B cell (primary cell): ENCODE measurements around the gene GSTP1. TPM values are rescaled to one million over a fixed set of nuclear protein-coding genes. Genes with fewer than 3 reads are reported as not detected.

ENCODE experiments used
- ATAC-seq: fragments of 200-7000 bp; cut with Tn5 transposase; one replicate; pipeline ENCODE4 v1.10.0; 2021; ENCODE audit warnings: low read depth, mild to moderate bottlenecking, moderate number of reproducible peaks, moderate library complexity
- CTCF ChIA-PET: fragments of 350-600 bp; sonication (Branson Sonifier 250); formaldehyde crosslinking; loops from one replicate; lab custom pipeline; 2021; ENCODE audit warnings: antibody characterized with exemption, inconsistent platforms; lab: Charles Lee
- POLR2A ChIA-PET: fragments of 350-600 bp; sonication (Branson Sonifier 250); formaldehyde crosslinking; loops from one replicate; lab custom pipeline; 2021; ENCODE audit warnings: antibody characterized with exemption; lab: Charles Lee
- DNase-seq: peaks from one replicate; pipeline ENCODE4 v3.0.0; 2013
- H2AFZ ChIP-seq: 2 replicates; pipeline ENCODE4 v1.6.1; 2012; ENCODE audit warnings: mild to moderate bottlenecking, low read depth, low read length; ENCODE audit not compliant: insufficient read depth, poor library complexity, severe bottlenecking
- H3K27ac ChIP-seq, 2 donors: 1 replicate in 1 of 2; 2 replicates in 1 of 2; pipeline ENCODE4 v1.5.1; 2012 to 2013; ENCODE audit warnings: low read length in 2 of 2, mild to moderate bottlenecking in 2 of 2, moderate library complexity in 1 of 2
- H3K27me3 ChIP-seq, 4 experiments: fragments of 200-600 bp in 1 of 4; sonication (generic) in 1 of 4; replicated peaks in 1 of 4; 1 replicate in 2 of 4; 2 replicates in 2 of 4; pipeline versions ENCODE4 v1.6.1 to v1.7.0; 2013 to 2016; ENCODE audit warnings: low read length in 3 of 4, mild to moderate bottlenecking in 2 of 4, mixed read lengths in 1 of 4, moderate library complexity in 1 of 4; ENCODE audit not compliant: insufficient read depth in 4 of 4, control insufficient read depth in 3 of 4; ENCODE audit errors: control extremely low read depth in 1 of 4
- H3K36me3 ChIP-seq, 2 experiments: replicated peaks in 1 of 2; 1 replicate in 1 of 2; 2 replicates in 1 of 2; pipeline versions ENCODE4 v1.6.1 to v1.7.1; 2013; ENCODE audit warnings: low read length in 1 of 2; ENCODE audit not compliant: insufficient read depth in 2 of 2, control insufficient read depth in 1 of 2; ENCODE audit errors: control extremely low read depth in 1 of 2, extremely low read depth in 1 of 2
- H3K4me1 ChIP-seq, 2 donors: fragments of 200-600 bp in 1 of 2; sonication (generic) in 1 of 2; 1 replicate in 1 of 2; 2 replicates in 1 of 2; pipeline versions ENCODE4 v1.5.1 to v1.6.1; 2013 to 2017; ENCODE audit warnings: low read length in 2 of 2; ENCODE audit not compliant: control insufficient read depth in 2 of 2, insufficient read depth in 2 of 2
- H3K4me2 ChIP-seq: replicated peaks from 2 replicates; pipeline ENCODE3; 2012; ENCODE audit warnings: mild to moderate bottlenecking, low read depth, low read length; ENCODE audit not compliant: poor library complexity, severe bottlenecking
- H3K4me3 ChIP-seq, 5 experiments: fragments of 200-600 bp in 1 of 5; sonication (generic) in 1 of 5; 1 replicate in 3 of 5; 2 replicates in 2 of 5; pipeline versions ENCODE4 v1.5.1 to v1.7.0; 2011 to 2016; ENCODE audit warnings: low read length in 4 of 5, mild to moderate bottlenecking in 4 of 5, low read depth in 2 of 5, control low read depth in 1 of 5, moderate library complexity in 1 of 5; ENCODE audit not compliant: insufficient read depth in 1 of 5; ENCODE audit errors: control extremely low read depth in 1 of 5, extremely low read depth in 1 of 5
- H3K79me2 ChIP-seq: fragments of 200-600 bp; sonication (generic); one replicate; pipeline ENCODE4 v1.6.0; 2016; ENCODE audit warnings: low read length; ENCODE audit not compliant: control insufficient read depth, insufficient read depth
- H3K9ac ChIP-seq: fragments of 200-600 bp; sonication (generic); 2 replicates; pipeline ENCODE4 v1.6.1; 2017; ENCODE audit warnings: mild to moderate bottlenecking, low read length, moderate library complexity
- H3K9me3 ChIP-seq, 3 donors: one replicate each; pipeline versions ENCODE4 v1.6.1 to v1.7.1; 2013; ENCODE audit warnings: low read length in 2 of 3; ENCODE audit not compliant: control insufficient read depth in 2 of 3, insufficient read depth in 1 of 3; ENCODE audit errors: control extremely low read depth in 1 of 3
- H4K20me1 ChIP-seq: 2 replicates; pipeline ENCODE4 v1.6.0; 2012; ENCODE audit warnings: mild to moderate bottlenecking, low read length; ENCODE audit not compliant: insufficient read depth, control insufficient read depth, poor library complexity, severe bottlenecking
- H3K27ac Mint-ChIP-seq: one replicate; pipeline ENCODE4 v1.8.0; 2021; ENCODE audit warnings: mixed read lengths
- H3K27me3 Mint-ChIP-seq: one replicate; pipeline ENCODE4 v1.8.0; 2021; ENCODE audit warnings: mixed read lengths
- H3K4me1 Mint-ChIP-seq: one replicate; pipeline ENCODE4 v1.8.0; 2021; ENCODE audit warnings: mixed read lengths
- H3K4me3 Mint-ChIP-seq: one replicate; pipeline ENCODE4 v1.8.0; 2021; ENCODE audit warnings: mixed read lengths
- H3K9me3 Mint-ChIP-seq: one replicate; pipeline ENCODE4 v1.8.0; 2022; ENCODE audit warnings: mixed read lengths; ENCODE audit not compliant: insufficient read depth
- CTCF ChIP-seq: fragments of 200-600 bp; IDR thresholded peaks from one replicate; pipeline ENCODE4 v1.8.0; 2022; ENCODE audit warnings: antibody characterized with exemption, mild to moderate bottlenecking
- EZH2 ChIP-seq: IDR thresholded peaks from 2 replicates; pipeline ENCODE4 v1.6.1; 2012; ENCODE audit warnings: borderline replicate concordance, low read depth, mild to moderate bottlenecking, moderate library complexity, low read length; ENCODE audit not compliant: insufficient read depth, poor library complexity, severe bottlenecking
- WGBS: methylation state at CpG from one replicate; pipeline ENCODE4 v1.1.5; 2013; ENCODE audit warnings: missing lambda C conversion rate; ENCODE audit not compliant: insufficient coverage; 5-methylcytosine and 5-hydroxymethylcytosine counted together
- intact Hi-C: fragments of 100-400 bp; cut with micrococcal nuclease; formaldehyde crosslinking; loops from one replicate; pipeline ENCODE4 v1.10.0; 2022
- polyA plus RNA-seq: library from polyadenylated mRNA; depleted of rRNA; stranded (reverse); fragments of >200 nt; gene quantifications from 2 replicates; pipeline ENCODE4 v1.2.3, GENCODE V29; 2012
- total RNA-seq, 2 donors: library from RNA; stranded (reverse); fragments of 120-200 nt in 1 of 2; gene quantifications; 1 replicate in 1 of 2; 2 replicates in 1 of 2; pipeline versions ENCODE4 v1.2.3 to v1.2.4, GENCODE V29; 2013 to 2022

GSTP1 gene
- total and polyA plus RNA-seq, 2 donors (not counting 1 experiment from before 2014, with no cell fraction given) = 200 to 313 TPM

- no peaks in the 10 kb centered on the region for H4K20me1 ChIP-seq
- intact Hi-C loops = no loop called here
- DNase-seq (no peak), ATAC-seq (no peak)
- H3K9me3 ChIP-seq = no peaks in the 10 kb centered on the region
- ChIA-PET POLR2A (no interaction called here), CTCF (no interaction called here)
- no peaks in the 10 kb centered on the region for H3K9me3 Mint-ChIP-seq
- 94% methylated on average over 2 of the region's 2 CpGs for WGBS
- no peaks in the 10 kb centered on the region for H3K36me3 ChIP-seq
- H3K79me2 ChIP-seq = no peaks in the 10 kb centered on the region
- no peak overlapping the region for H2AFZ ChIP-seq
- peaks cover 3% of the 10 kb centered on the region for H3K27me3 Mint-ChIP-seq
- no peak overlapping the region for H3K4me2 ChIP-seq
- no peak overlapping the region for H3K4me3 Mint-ChIP-seq
- H3K9ac ChIP-seq = no peak overlapping the region
- peaks cover 0 to 4% (median 0%) of the 10 kb centered on the region in 4 experiments for H3K27me3 ChIP-seq
- H3K27ac Mint-ChIP-seq = no peak overlapping the region
- TF ChIP-seq CTCF = no peak
- no peak for TF ChIP-seq EZH2
- H3K27ac ChIP-seq = no peak overlapping the region
- H3K4me3 ChIP-seq = no peak overlapping the region
- H3K4me1 ChIP-seq = no peaks in the 10 kb centered on the region
- no peaks in the 10 kb centered on the region for H3K4me1 Mint-ChIP-seq
These were observed 40.0 kb upstream of the GSTP1 start for GRCh38 chr11:67543585-67543984.

DNA sequence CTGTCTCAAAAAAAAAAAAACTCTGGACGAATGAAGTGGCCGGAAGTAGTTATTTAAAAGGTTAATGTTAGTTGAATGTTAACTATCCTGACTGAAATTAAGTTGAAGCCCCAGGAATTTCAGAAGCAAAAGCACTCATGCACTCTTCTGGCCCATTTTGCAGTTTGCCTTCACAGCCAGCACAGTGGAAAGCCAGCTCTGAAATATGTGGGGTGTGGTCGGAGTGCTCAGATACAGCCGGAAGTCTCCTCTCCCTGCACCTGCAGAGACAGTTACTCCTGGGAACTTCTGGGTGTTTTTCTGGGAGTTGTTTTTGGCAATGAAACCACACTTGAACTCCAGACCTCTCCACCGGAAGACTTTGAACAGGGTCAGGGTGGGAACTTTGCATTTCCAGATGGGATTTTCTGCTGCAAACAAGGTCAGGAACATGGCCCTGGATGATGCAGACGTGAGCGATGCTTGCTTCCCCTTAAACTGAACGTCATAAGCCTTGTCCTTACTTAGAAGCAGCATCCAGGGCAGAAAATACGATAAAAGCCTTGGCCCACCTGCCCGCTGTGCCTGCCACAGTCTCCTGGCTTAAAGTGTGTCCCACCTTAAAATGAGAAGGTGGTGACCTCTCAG, 38.9 kb upstream of the GSTP1 start:
- Histone ChIP-seq H3K4me3 (no peak overlapping the region), H3K4me1 (no peaks in the 10 kb centered on the region), H3K9ac (no peak overlapping the region), H3K27ac (no peak overlapping the region), H4K20me1 (no peaks in the 10 kb centered on the region), H3K36me3 (no peaks in the 10 kb centered on the region), H3K27me3 (peaks cover 0 to 4% (median 0%) of the 10 kb centered on the region in 4 experiments), H3K4me2 (no peak overlapping the region), H3K9me3 (no peaks in the 10 kb centered on the region), H2AFZ (no peak overlapping the region), H3K79me2 (no peaks in the 10 kb centered on the region)
- ATAC-seq (no peak), DNase-seq (peak; percentile 3)
- Mint-ChIP-seq H3K4me3 (no peak overlapping the region), H3K27me3 (peaks cover 3% of the 10 kb centered on the region), H3K9me3 (no peaks in the 10 kb centered on the region), H3K27ac (no peak overlapping the region), H3K4me1 (no peaks in the 10 kb centered on the region)
- no peak for TF ChIP-seq CTCF
- no peak for TF ChIP-seq EZH2
- intact Hi-C loops = no loop called here
- ChIA-PET POLR2A (no interaction called here), CTCF (no interaction called here)
- 97% methylated on average over 9 of the region's 10 CpGs for WGBS
